ENCODE data around the gene TMEM184A. TPM values are rescaled to one million over a fixed set of nuclear protein-coding genes. Genes with fewer than 3 reads are reported as not detected.
"Not testable (repeated sequence)": the region's sequence is repeated elsewhere in the genome, so short reads cannot be mapped to it uniquely, and the experiment has no call there.

Gene TMEM184A
- total RNA-seq, 1 donor from 2014 or later, result 142 TPM

GRCh38 chr7:1525409-1525808 is 30.6 kb downstream of the TMEM184A start:
- DNase-seq (ENCODE audit: low spot score), result no peak

GRCh38 chr7:1523844-1524243 is 32.2 kb downstream of the TMEM184A start:
- no peak for DNase-seq (ENCODE audit: low spot score)

- DNase-seq (ENCODE audit: low spot score), result no peak
Measured at GRCh38 chr7:1523208-1523607, 32.8 kb downstream of the TMEM184A start.

- DNase-seq (ENCODE audit: low spot score), result no peak
Measured at GRCh38 chr7:1521456-1521855, 34.5 kb downstream of the TMEM184A start.

GRCh38 chr7:1520539-1521234 is 35.3 kb downstream of the TMEM184A start:
- no peak for DNase-seq (ENCODE audit: low spot score)

- DNase-seq (ENCODE audit: low spot score), result not testable (repeated sequence)
Measured at GRCh38 chr7:1519322-1519922, 36.6 kb downstream of the TMEM184A start.

- no peak for DNase-seq (ENCODE audit: low spot score)
Measured at GRCh38 chr7:1516586-1517251, 39.3 kb downstream of the TMEM184A start.

- DNase-seq (ENCODE audit: low spot score), result not testable (repeated sequence)
Measured at GRCh38 chr7:1515509-1515967, 40.5 kb downstream of the TMEM184A start.

GRCh38 chr7:1514995-1515401 is 41.0 kb downstream of the TMEM184A start:
- DNase-seq (ENCODE audit: low spot score), result no peak

GRCh38 chr7:1514407-1514806 is 41.6 kb downstream of the TMEM184A start:
- no peak for DNase-seq (ENCODE audit: low spot score)

- no peak for DNase-seq (ENCODE audit: low spot score)
Measured at GRCh38 chr7:1513657-1514095, 42.3 kb downstream of the TMEM184A start.

GRCh38 chr7:1512781-1513656 is 43.0 kb downstream of the TMEM184A start:
- no peak for DNase-seq (ENCODE audit: low spot score)

GRCh38 chr7:1511444-1512422 is 44.3 kb downstream of the TMEM184A start:
- no peak for DNase-seq (ENCODE audit: low spot score)

GRCh38 chr7:1510780-1511154 is 45.2 kb downstream of the TMEM184A start:
- no peak for DNase-seq (ENCODE audit: low spot score)

GRCh38 chr7:1509226-1509625 is 46.8 kb downstream of the TMEM184A start:
- DNase-seq (ENCODE audit: low spot score), result no peak

- DNase-seq (ENCODE audit: low spot score), result no peak
Measured at GRCh38 chr7:1508277-1508758, 47.7 kb downstream of the TMEM184A start.

GRCh38 chr7:1505731-1506550 is 50.1 kb downstream of the TMEM184A start:
- no peak for DNase-seq (ENCODE audit: low spot score)

- peak; percentile 94 for DNase-seq (ENCODE audit: low spot score)
Measured at GRCh38 chr7:1503816-1504775, 51.9 kb downstream of the TMEM184A start, which contains the start of gene INTS1. Gene INTS1, minus strand, starts transcription at chr7:1504389. Its CDS starts 429 bp downstream, at chr7:1503960.
